Measurements from ENCODE around the gene NDUFS6.

DNA sequence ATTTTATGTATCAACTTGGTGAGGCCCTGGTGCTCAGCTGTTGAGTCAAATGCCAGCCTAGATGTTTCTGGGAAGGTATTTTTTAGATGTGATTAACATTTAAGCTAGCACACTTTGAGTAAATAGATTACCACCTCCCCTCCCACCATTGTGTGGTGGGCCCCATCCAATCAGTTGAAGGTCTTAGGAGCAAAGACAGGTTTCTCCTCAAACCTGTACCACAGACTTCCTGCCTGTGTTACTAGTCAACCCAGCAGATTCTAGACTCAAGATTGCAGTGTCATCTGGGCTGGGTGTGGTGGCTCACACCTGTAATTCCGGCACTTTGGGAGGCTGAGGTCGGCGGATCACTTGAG is 35.3 kb upstream of the NDUFS6 start:
- TF ChIP-seq, protein P1, sequence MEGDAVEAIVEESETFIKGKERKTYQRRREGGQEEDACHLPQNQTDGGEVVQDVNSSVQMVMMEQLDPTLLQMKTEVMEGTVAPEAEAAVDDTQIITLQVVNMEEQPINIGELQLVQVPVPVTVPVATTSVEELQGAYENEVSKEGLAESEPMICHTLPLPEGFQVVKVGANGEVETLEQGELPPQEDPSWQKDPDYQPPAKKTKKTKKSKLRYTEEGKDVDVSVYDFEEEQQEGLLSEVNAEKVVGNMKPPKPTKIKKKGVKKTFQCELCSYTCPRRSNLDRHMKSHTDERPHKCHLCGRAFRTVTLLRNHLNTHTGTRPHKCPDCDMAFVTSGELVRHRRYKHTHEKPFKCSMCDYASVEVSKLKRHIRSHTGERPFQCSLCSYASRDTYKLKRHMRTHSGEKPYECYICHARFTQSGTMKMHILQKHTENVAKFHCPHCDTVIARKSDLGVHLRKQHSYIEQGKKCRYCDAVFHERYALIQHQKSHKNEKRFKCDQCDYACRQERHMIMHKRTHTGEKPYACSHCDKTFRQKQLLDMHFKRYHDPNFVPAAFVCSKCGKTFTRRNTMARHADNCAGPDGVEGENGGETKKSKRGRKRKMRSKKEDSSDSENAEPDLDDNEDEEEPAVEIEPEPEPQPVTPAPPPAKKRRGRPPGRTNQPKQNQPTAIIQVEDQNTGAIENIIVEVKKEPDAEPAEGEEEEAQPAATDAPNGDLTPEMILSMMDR (IDR thresholded peaks at IDR 0.05) = no peak
- TF ChIP-seq POLR2A (IDR thresholded peaks at IDR 0.05) (no peak), EP300 (IDR thresholded peaks at IDR 0.05) (no peak)
